ENCODE data around the gene TBL1X. TPM values are rescaled to one million over a fixed set of nuclear protein-coding genes. Genes with fewer than 3 reads are reported as not detected.

Gene TBL1X
- total and polyA plus RNA-seq, 4 donors = 2.3 to 21.7 (median 13.3) TPM

DNA sequence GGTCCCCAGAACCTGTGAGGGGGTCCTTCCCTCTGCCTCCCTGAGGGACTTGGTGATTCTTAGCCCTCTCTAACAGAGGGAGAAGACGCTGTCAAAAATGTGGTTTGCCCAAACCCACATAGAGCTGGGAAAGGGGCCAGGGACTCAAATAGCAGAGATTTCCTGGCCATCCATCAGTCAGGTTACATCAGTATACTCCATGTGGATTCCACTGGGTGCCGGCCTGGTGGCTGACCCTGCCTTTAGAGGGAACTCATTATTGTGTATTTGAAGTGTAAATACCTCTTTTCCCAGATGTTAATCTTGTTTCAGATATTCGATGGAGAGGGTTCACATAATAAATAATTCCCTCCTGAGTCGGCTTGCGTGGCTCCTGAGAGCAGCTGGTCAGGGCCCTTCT lies 130.3 kb downstream of the TBL1X start:
- WGBS, 2 donors = 58 to 71% methylated on average over 5 of the region's 5 CpGs
- H3K27me3 ChIP-seq (ENCODE audit: control insufficient read depth in 3 of 3, insufficient read depth in 3 of 3, low read length in 2 of 3) = peaks cover 0 to 3% (median 3%) of the 10 kb centered on the region in 3 donors
- H3K27ac ChIP-seq (ENCODE audit: low read depth in 1 of 2, low read length in 1 of 2) = no peak overlapping the region
- H3K36me3 ChIP-seq (ENCODE audit: control insufficient read depth in 4 of 4, insufficient read depth in 4 of 4, low read length in 4 of 4) = no peaks in the 10 kb centered on the region
- TF ChIP-seq, protein P1, sequence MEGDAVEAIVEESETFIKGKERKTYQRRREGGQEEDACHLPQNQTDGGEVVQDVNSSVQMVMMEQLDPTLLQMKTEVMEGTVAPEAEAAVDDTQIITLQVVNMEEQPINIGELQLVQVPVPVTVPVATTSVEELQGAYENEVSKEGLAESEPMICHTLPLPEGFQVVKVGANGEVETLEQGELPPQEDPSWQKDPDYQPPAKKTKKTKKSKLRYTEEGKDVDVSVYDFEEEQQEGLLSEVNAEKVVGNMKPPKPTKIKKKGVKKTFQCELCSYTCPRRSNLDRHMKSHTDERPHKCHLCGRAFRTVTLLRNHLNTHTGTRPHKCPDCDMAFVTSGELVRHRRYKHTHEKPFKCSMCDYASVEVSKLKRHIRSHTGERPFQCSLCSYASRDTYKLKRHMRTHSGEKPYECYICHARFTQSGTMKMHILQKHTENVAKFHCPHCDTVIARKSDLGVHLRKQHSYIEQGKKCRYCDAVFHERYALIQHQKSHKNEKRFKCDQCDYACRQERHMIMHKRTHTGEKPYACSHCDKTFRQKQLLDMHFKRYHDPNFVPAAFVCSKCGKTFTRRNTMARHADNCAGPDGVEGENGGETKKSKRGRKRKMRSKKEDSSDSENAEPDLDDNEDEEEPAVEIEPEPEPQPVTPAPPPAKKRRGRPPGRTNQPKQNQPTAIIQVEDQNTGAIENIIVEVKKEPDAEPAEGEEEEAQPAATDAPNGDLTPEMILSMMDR (IDR thresholded peaks at IDR 0.05; ENCODE audit: control extremely low read depth, extremely low read depth) = no peak
- H3K4me3 ChIP-seq = no peak overlapping the region
- ATAC-seq (ENCODE audit: insufficient read depth, low FRiP score) = no peak
- H3K4me1 ChIP-seq (ENCODE audit: control insufficient read depth in 5 of 5, insufficient read depth in 5 of 5, low read length in 5 of 5) = peaks cover 0 to 4% (median 0%) of the 10 kb centered on the region in 5 donors
- DNase-seq = no peak
- no peak overlapping the region for H3K9ac ChIP-seq (ENCODE audit: insufficient read depth in 1 of 2, low read length in 2 of 2)
- H3K9me3 ChIP-seq (ENCODE audit: control insufficient read depth in 4 of 4, insufficient read depth in 3 of 4, low read length in 3 of 4) = peaks cover 0 to 6% (median 0%) of the 10 kb centered on the region in 4 donors

DNA sequence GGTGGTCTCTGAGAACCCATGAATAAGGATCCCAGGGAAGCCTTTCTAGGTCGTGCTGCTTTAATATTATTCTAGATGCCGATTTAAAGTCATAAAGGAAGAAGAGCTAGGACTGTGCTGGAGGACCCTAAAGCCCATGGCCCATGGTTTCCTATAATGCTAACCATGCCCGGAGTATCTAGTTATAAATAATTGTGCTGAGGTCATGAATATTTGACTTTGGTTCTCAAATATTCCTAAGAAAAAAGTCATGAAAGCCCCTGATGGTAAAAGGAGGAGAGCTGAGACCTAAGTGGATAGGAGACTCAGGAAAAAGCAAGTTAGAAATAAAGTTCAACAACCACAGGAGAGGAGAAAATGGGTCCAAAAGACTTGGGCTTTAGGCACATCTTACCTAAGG lies 132.0 kb downstream of the TBL1X start:
- ATAC-seq (ENCODE audit: insufficient read depth, low FRiP score) (no peak), DNase-seq (no peak)
- H3K9me3 ChIP-seq (ENCODE audit: control insufficient read depth in 4 of 4, insufficient read depth in 3 of 4, low read length in 3 of 4) = peaks cover 0 to 3% (median 0%) of the 10 kb centered on the region in 4 donors
- H3K9ac ChIP-seq (ENCODE audit: insufficient read depth in 1 of 2, low read length in 2 of 2) = no peak overlapping the region
- 82 to 97% methylated on average over 3 of the region's 3 CpGs for WGBS, 2 donors
- no peak overlapping the region for H3K27ac ChIP-seq (ENCODE audit: low read depth in 1 of 2, low read length in 1 of 2)
- H3K27me3 ChIP-seq (ENCODE audit: control insufficient read depth in 3 of 3, insufficient read depth in 3 of 3, low read length in 2 of 3) = peaks cover 0 to 3% (median 0%) of the 10 kb centered on the region in 3 donors
- no peak overlapping the region for H3K4me3 ChIP-seq
- TF ChIP-seq, protein P1 (IDR thresholded peaks at IDR 0.05; ENCODE audit: control extremely low read depth, extremely low read depth) = no peak
- H3K4me1 ChIP-seq (ENCODE audit: control insufficient read depth in 5 of 5, insufficient read depth in 5 of 5, low read length in 5 of 5) = peaks cover 0 to 4% (median 0%) of the 10 kb centered on the region in 5 donors
- H3K36me3 ChIP-seq (ENCODE audit: control insufficient read depth in 4 of 4, insufficient read depth in 4 of 4, low read length in 4 of 4) = no peaks in the 10 kb centered on the region

DNA sequence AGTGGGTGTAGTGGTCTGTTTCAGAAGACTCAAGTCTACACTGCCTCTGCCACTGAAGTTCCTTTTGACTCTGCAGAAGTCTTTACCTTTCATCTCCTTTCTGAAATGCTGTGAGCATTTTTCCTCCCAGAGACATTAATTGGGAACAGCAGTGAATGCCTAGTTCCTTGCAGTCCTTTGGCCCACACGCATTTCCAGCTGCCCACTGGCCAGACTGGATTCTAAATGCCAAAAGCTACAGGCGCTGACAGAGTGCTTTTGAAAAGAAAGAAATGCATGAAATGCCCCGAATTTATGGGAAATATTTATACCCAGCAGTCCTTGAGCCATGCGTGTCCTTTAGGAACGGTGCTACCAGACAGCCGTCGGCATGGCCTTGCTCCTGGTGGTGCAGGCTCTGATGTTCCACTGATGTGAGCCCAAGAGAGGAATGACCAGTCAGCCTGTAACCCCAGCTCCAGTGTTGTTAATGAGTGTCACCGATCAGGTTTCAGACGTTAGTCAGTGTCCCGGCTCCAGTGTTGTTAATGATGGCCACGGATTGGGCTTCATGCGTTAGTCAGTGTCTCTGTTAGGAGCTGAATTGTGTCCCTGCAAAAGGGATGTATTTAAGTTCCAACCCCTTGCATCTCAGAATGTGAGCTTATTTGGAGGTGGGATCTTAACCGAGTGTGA lies 132.6 kb downstream of the TBL1X start:
- Histone ChIP-seq H3K9ac (ENCODE audit: insufficient read depth in 1 of 2, low read length in 2 of 2) (no peak overlapping the region), H3K36me3 (ENCODE audit: control insufficient read depth in 4 of 4, insufficient read depth in 4 of 4, low read length in 4 of 4) (no peaks in the 10 kb centered on the region), H3K9me3 (ENCODE audit: control insufficient read depth in 4 of 4, insufficient read depth in 3 of 4, low read length in 3 of 4) (peaks cover 0 to 3% (median 0%) of the 10 kb centered on the region in 4 donors), H3K27ac (ENCODE audit: low read depth in 1 of 2, low read length in 1 of 2) (no peak overlapping the region), H3K27me3 (ENCODE audit: control insufficient read depth in 3 of 3, insufficient read depth in 3 of 3, low read length in 2 of 3) (peaks cover 0 to 3% (median 0%) of the 10 kb centered on the region in 3 donors), H3K4me1 (ENCODE audit: control insufficient read depth in 5 of 5, insufficient read depth in 5 of 5, low read length in 5 of 5) (peaks cover 0 to 4% (median 0%) of the 10 kb centered on the region in 5 donors), H3K4me3 (no peak overlapping the region)
- TF ChIP-seq, protein P1 (IDR thresholded peaks at IDR 0.05; ENCODE audit: control extremely low read depth, extremely low read depth) = no peak
- WGBS, 2 donors = 88 to 90% methylated on average over 13 of the region's 13 CpGs
- DNase-seq (no peak), ATAC-seq (ENCODE audit: insufficient read depth, low FRiP score) (no peak)
